HEK293 (cell line): ENCODE data around the gene C1QTNF2.

Source experiments
- CTCF ChIA-PET: fragments of 350-600 bp; formaldehyde crosslinking; extraction: SDS; loops from one replicate; lab custom pipeline; 2021; ENCODE audit warnings: antibody characterized with exemption; lab: Yijun Ruan, JAX
- POLR2A ChIA-PET: fragments of 300-600 bp; formaldehyde crosslinking; extraction: SDS; loops from one replicate; lab custom pipeline; 2020; ENCODE audit warnings: antibody characterized with exemption, inconsistent platforms; lab: Yijun Ruan, JAX
- H3K27ac ChIP-seq: fragments of 200-500 bp; sonication (Bioruptor generic); 2 replicates; pipeline ENCODE4 v1.5.1; 2014; ENCODE audit warnings: low read depth, low read length, control low read depth, inconsistent platforms; ENCODE audit errors: extremely low read depth
- H3K36me3 ChIP-seq, 2 experiments: fragments of 200-500 bp in 1 of 2; sonication (Bioruptor generic) in 1 of 2; 1 replicate in 1 of 2; 2 replicates in 1 of 2; pipeline ENCODE4 v1.5.1; 2014 to 2017; ENCODE audit warnings: inconsistent platforms in 2 of 2, low read length in 2 of 2; ENCODE audit not compliant: control insufficient read depth in 2 of 2, insufficient read depth in 1 of 2
- H3K4me1 ChIP-seq: fragments of 200-500 bp; sonication (Bioruptor generic); 2 replicates; pipeline ENCODE4 v1.5.1; 2014; ENCODE audit warnings: mild to moderate bottlenecking, low read length, inconsistent platforms; ENCODE audit not compliant: control insufficient read depth, insufficient read depth
- H3K4me3 ChIP-seq: 2 replicates; pipeline ENCODE4 v1.5.1; 2011; ENCODE audit warnings: low read depth, mild to moderate bottlenecking, control low read depth, low read length, moderate library complexity
- H3K9me3 ChIP-seq: fragments of 200-500 bp; sonication (Bioruptor generic); 2 replicates; pipeline ENCODE4 v1.5.1; 2014; ENCODE audit warnings: low read depth, low read length, inconsistent platforms; ENCODE audit not compliant: control insufficient read depth, insufficient read depth
- ATF2 ChIP-seq: fragments of 450-650 bp; formaldehyde crosslinking; IDR thresholded peaks from 2 replicates; pipeline ENCODE4 v1.5.1; 2016; ENCODE audit warnings: missing biosample characterization, missing genetic modification characterization, low read depth
- GLIS1 ChIP-seq: fragments of 450-650 bp; formaldehyde crosslinking; IDR thresholded peaks from 2 replicates; pipeline ENCODE4 v1.5.1; 2016; ENCODE audit warnings: missing biosample characterization, missing genetic modification characterization
- IKZF3 ChIP-seq: fragments of 450-650 bp; IDR thresholded peaks from 2 replicates; pipeline ENCODE4 v1.5.0; 2018; ENCODE audit warnings: missing biosample characterization, mild to moderate bottlenecking, missing genetic modification characterization, moderate library complexity
- OVOL3 ChIP-seq: fragments of 450-650 bp; formaldehyde crosslinking; IDR thresholded peaks from 2 replicates; pipeline ENCODE4 v1.5.1; 2016; ENCODE audit warnings: missing biosample characterization, missing genetic modification characterization
- PRDM10 ChIP-seq: fragments of 450-650 bp; formaldehyde crosslinking; IDR thresholded peaks from 2 replicates; pipeline ENCODE4 v1.5.1; 2016; ENCODE audit warnings: missing biosample characterization, missing genetic modification characterization
- RBAK ChIP-seq: fragments of 450-650 bp; formaldehyde crosslinking; IDR thresholded peaks from 2 replicates; pipeline ENCODE4 v1.5.1; 2016; ENCODE audit warnings: missing biosample characterization, missing genetic modification characterization
- SP7 ChIP-seq: fragments of 450-650 bp; formaldehyde crosslinking; IDR thresholded peaks from 2 replicates; pipeline ENCODE4 v1.5.1; 2016; ENCODE audit warnings: missing biosample characterization, missing genetic modification characterization
- TCF7L2 ChIP-seq: IDR thresholded peaks from 2 replicates; pipeline ENCODE4 v1.6.1; 2011; ENCODE audit warnings: low read depth, mild to moderate bottlenecking, inconsistent platforms, low read length, moderate library complexity, borderline replicate concordance
- TRIM28 ChIP-seq: IDR thresholded peaks from 2 replicates; pipeline ENCODE4 v1.6.1; 2011; ENCODE audit warnings: low read length, control low read depth, borderline replicate concordance
- ZIC2 ChIP-seq: fragments of 450-650 bp; formaldehyde crosslinking; IDR thresholded peaks from 2 replicates; pipeline ENCODE4 v1.5.1; 2016; ENCODE audit warnings: missing biosample characterization, missing genetic modification characterization
- ZNF114 ChIP-seq: fragments of 450-650 bp; formaldehyde crosslinking; IDR thresholded peaks from 2 replicates; pipeline ENCODE4 v1.5.0; 2017; ENCODE audit warnings: missing biosample characterization, missing genetic modification characterization
- ZNF121 ChIP-seq: fragments of 450-650 bp; formaldehyde crosslinking; IDR thresholded peaks from 2 replicates; pipeline ENCODE4 v1.5.1; 2016; ENCODE audit warnings: missing biosample characterization, missing genetic modification characterization
- ZNF146 ChIP-seq: fragments of 450-650 bp; formaldehyde crosslinking; IDR thresholded peaks from 2 replicates; pipeline ENCODE4 v1.5.1; 2016; ENCODE audit warnings: missing biosample characterization, missing genetic modification characterization
- ZNF362 ChIP-seq: fragments of 450-650 bp; formaldehyde crosslinking; IDR thresholded peaks from 2 replicates; pipeline ENCODE4 v1.5.1; 2016; ENCODE audit warnings: missing biosample characterization, missing genetic modification characterization
- ZNF416 ChIP-seq: fragments of 450-650 bp; formaldehyde crosslinking; IDR thresholded peaks from 2 replicates; pipeline ENCODE4 v1.5.1; 2016; ENCODE audit warnings: missing biosample characterization, missing genetic modification characterization
- ZNF510 ChIP-seq: fragments of 450-650 bp; formaldehyde crosslinking; IDR thresholded peaks from 2 replicates; pipeline ENCODE4 v1.5.1; 2018; ENCODE audit warnings: mild to moderate bottlenecking, missing genetic modification characterization, missing biosample characterization; ENCODE audit not compliant: insufficient replicate concordance
- TF ChIP-seq, protein P1 (sequence below): fragments of 450-650 bp; formaldehyde crosslinking; conservative IDR thresholded peaks from 2 replicates; pipeline ENCODE4 v1.5.1; 2016; ENCODE audit warnings: low read depth, missing biosample characterization, missing genetic modification characterization

Gene C1QTNF2

GRCh38 chr5:160377651-160378050, 7.2 kb upstream of the C1QTNF2 start (continued):
- TF ChIP-seq ZNF362, result no peak
- TF ChIP-seq, all 188 proteins: peak for 0

- Histone ChIP-seq H3K4me1 (no peaks in the 10 kb centered on the region), H3K9me3 (no peaks in the 10 kb centered on the region), H3K27ac (no peak overlapping the region), H3K4me3 (no peak overlapping the region), H3K36me3 (no peaks in the 10 kb centered on the region)
- ChIA-PET POLR2A (interaction anchor here (0.5 kb wide), 1 partner anchor 42 kb away, joined by 3 read pairs; the partner anchor contains the start of gene SLU7), CTCF (interaction anchor here (0.6 to 1.5 kb wide), 4 partner anchors 11 to 31 kb away, joined by 3 to 4 read pairs (median 3); no protein-coding TSS in a partner anchor)
- TF ChIP-seq IKZF3 (no peak), TCF7L2 (no peak), ZNF146 (tag by site-specific recombination) (no peak), ATF2 (tag by site-specific recombination) (no peak), RBAK (tag by site-specific recombination) (no peak), ZNF114 (tag by site-specific recombination) (no peak), SP7 (tag by site-specific recombination) (no peak), ZNF510 (no peak), PRDM10 (tag by site-specific recombination) (no peak), ZIC2 (tag by site-specific recombination) (no peak), ZNF416 (tag by site-specific recombination) (no peak), GLIS1 (tag by site-specific recombination) (no peak), OVOL3 (tag by site-specific recombination) (no peak), ZNF121 (tag by site-specific recombination) (no peak), TRIM28 (no peak)
- TF ChIP-seq, protein P1, sequence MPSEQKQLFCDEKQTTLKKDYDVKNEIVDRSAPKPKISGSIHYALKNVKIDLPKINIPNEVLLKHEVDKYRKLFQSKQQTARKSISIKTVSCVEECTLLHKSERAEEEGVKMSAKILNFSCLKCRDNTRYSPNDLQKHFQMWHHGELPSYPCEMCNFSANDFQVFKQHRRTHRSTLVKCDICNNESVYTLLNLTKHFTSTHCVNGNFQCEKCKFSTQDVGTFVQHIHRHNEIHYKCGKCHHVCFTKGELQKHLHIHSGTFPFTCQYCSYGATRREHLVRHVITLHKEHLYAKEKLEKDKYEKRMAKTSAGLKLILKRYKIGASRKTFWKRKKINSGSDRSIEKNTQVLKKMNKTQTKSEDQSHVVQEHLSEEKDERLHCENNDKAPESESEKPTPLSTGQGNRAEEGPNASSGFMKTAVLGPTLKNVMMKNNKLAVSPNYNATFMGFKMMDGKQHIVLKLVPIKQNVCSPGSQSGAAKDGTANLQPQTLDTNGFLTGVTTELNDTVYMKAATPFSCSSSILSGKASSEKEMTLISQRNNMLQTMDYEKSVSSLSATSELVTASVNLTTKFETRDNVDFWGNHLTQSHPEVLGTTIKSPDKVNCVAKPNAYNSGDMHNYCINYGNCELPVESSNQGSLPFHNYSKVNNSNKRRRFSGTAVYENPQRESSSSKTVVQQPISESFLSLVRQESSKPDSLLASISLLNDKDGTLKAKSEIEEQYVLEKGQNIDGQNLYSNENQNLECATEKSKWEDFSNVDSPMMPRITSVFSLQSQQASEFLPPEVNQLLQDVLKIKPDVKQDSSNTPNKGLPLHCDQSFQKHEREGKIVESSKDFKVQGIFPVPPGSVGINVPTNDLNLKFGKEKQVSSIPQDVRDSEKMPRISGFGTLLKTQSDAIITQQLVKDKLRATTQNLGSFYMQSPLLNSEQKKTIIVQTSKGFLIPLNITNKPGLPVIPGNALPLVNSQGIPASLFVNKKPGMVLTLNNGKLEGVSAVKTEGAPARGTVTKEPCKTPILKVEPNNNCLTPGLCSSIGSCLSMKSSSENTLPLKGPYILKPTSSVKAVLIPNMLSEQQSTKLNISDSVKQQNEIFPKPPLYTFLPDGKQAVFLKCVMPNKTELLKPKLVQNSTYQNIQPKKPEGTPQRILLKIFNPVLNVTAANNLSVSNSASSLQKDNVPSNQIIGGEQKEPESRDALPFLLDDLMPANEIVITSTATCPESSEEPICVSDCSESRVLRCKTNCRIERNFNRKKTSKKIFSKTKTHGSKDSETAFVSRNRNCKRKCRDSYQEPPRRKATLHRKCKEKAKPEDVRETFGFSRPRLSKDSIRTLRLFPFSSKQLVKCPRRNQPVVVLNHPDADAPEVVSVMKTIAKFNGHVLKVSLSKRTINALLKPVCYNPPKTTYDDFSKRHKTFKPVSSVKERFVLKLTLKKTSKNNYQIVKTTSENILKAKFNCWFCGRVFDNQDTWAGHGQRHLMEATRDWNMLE, result no peak
Measured at GRCh38 chr5:160376416-160376815, 6.0 kb upstream of the C1QTNF2 start.
